SJCRH30 (cell line): ENCODE results near the gene NUDT11. TPM values are rescaled to one million over a fixed set of nuclear protein-coding genes. Genes with fewer than 3 reads are reported as not detected.

Experiments
- DNase-seq, 2 experiments: peaks; one replicate each; pipeline ENCODE4 v3.0.0-alpha.2; 2015 to 2020
- H3K27ac ChIP-seq: fragments of 250-450 bp; sonication (Bioruptor Pico); 2 replicates; pipeline ENCODE4 v1.5.1; 2020; ENCODE audit warnings: mild to moderate bottlenecking, moderate library complexity
- H3K27me3 ChIP-seq: fragments of 250-450 bp; sonication (Bioruptor Pico); 2 replicates; pipeline ENCODE4 v1.5.1; 2020; ENCODE audit warnings: mild to moderate bottlenecking, moderate library complexity
- H3K36me3 ChIP-seq: fragments of 250-450 bp; sonication (Bioruptor Pico); 2 replicates; pipeline ENCODE4 v1.5.1; 2020; ENCODE audit warnings: mild to moderate bottlenecking, moderate library complexity
- H3K4me1 ChIP-seq: fragments of 250-450 bp; sonication (Bioruptor Pico); 2 replicates; pipeline ENCODE4 v1.5.1; 2020; ENCODE audit warnings: mild to moderate bottlenecking, moderate library complexity
- H3K4me3 ChIP-seq: fragments of 250-450 bp; sonication (Bioruptor Pico); 2 replicates; pipeline ENCODE4 v1.5.1; 2020; ENCODE audit warnings: mild to moderate bottlenecking, moderate library complexity
- H3K9me3 ChIP-seq: fragments of 250-450 bp; sonication (Bioruptor Pico); replicated peaks from 2 replicates; pipeline ENCODE4 v1.5.1; 2020; ENCODE audit warnings: mild to moderate bottlenecking, moderate library complexity
- total RNA-seq: library from RNA; depleted of rRNA; stranded (reverse); fragments of >200 nt; shearing (Covaris generic); gene quantifications from 2 replicates; pipeline ENCODE4 v1.2.3, GENCODE V29; 2014; rRNA removed

The NUDT11 gene
- total RNA-seq, 1 experiment from 2014 or later: 35.8 TPM

GRCh38 chrX:51456246-51456645 is 40.1 kb downstream of the NUDT11 start:
- H3K4me3 ChIP-seq: no peak overlapping the region
- H3K27me3 ChIP-seq: no peaks in the 10 kb centered on the region
- H3K36me3 ChIP-seq: no peaks in the 10 kb centered on the region
- H3K27ac ChIP-seq: no peak overlapping the region
- DNase-seq: no peak
- no peaks in the 10 kb centered on the region for H3K4me1 ChIP-seq
- H3K9me3 ChIP-seq: no peaks in the 10 kb centered on the region

GRCh38 chrX:51440365-51440764 is 56.0 kb downstream of the NUDT11 start:
- H3K27ac ChIP-seq: no peak overlapping the region
- no peaks in the 10 kb centered on the region for H3K4me1 ChIP-seq
- no peaks in the 10 kb centered on the region for H3K27me3 ChIP-seq
- DNase-seq: no peak
- H3K9me3 ChIP-seq: no peaks in the 10 kb centered on the region
- H3K36me3 ChIP-seq: no peaks in the 10 kb centered on the region
- no peak overlapping the region for H3K4me3 ChIP-seq

Other genes with a start within 250 kb of the NUDT11 start
- 2.2 and 2.7 TPM in 2 replicates for gene NUDT10, start 163.8 kb downstream of the NUDT11 start, total RNA-seq
- not detected in 2 replicates for gene CENPVL3, start 122.3 kb upstream of the NUDT11 start, total RNA-seq
- not detected in 2 replicates for gene CENPVL2, start 186.2 kb upstream of the NUDT11 start, total RNA-seq
- not detected in 2 replicates for gene CENPVL1, start 213.9 kb upstream of the NUDT11 start, total RNA-seq
- gene GSPT2, start 246.8 kb upstream of the NUDT11 start, total RNA-seq: 11.4 and 12.1 TPM in 2 replicates